ENCODE data around the gene LAP3.

DNA sequence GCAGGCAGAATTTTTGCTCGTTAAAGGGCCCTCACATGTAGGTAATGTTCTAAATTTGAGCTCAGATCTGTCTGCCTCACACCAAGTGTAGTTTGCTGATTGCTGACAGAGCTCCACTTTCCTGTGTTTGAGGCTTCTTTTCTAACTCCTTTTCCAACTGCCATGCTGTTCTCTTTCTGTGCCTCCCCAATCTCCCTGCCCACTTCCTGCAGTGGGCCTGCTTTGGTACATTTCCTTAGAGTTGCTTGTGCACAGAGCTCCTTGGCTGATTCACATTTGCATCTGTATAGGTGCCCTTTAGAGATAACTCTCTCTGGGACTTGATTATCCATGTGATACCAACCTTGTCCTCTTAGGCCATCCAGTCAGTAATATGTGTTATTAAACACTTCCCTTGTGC lies 41.9 kb downstream of the LAP3 start:
- TF ChIP-seq EP300 (IDR thresholded peaks at IDR 0.05) = no peak
- TF ChIP-seq, protein P1, sequence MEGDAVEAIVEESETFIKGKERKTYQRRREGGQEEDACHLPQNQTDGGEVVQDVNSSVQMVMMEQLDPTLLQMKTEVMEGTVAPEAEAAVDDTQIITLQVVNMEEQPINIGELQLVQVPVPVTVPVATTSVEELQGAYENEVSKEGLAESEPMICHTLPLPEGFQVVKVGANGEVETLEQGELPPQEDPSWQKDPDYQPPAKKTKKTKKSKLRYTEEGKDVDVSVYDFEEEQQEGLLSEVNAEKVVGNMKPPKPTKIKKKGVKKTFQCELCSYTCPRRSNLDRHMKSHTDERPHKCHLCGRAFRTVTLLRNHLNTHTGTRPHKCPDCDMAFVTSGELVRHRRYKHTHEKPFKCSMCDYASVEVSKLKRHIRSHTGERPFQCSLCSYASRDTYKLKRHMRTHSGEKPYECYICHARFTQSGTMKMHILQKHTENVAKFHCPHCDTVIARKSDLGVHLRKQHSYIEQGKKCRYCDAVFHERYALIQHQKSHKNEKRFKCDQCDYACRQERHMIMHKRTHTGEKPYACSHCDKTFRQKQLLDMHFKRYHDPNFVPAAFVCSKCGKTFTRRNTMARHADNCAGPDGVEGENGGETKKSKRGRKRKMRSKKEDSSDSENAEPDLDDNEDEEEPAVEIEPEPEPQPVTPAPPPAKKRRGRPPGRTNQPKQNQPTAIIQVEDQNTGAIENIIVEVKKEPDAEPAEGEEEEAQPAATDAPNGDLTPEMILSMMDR (IDR thresholded peaks at IDR 0.05) = no peak
- no peak for TF ChIP-seq POLR2A (IDR thresholded peaks at IDR 0.05)
- TF ChIP-seq POLR2AphosphoS5 (IDR thresholded peaks at IDR 0.05) = no peak
